Measurements from ENCODE around the gene SLC30A1. TPM values are rescaled to one million over a fixed set of nuclear protein-coding genes. Genes with fewer than 3 reads are reported as not detected.

The SLC30A1 gene
- total RNA-seq, 4 donors from 2014 or later: 5.8 to 44.7 (median 34.9) TPM

- Histone ChIP-seq H3K4me1 (no peaks in the 10 kb centered on the region), H3K9me3 (no peaks in the 10 kb centered on the region), H3K27me3 (no peaks in the 10 kb centered on the region), H3K36me3 (no peaks in the 10 kb centered on the region), H3K4me3 (no peak overlapping the region), H3K27ac (no peak overlapping the region)
- TF ChIP-seq CTCF (IDR thresholded peaks at IDR 0.05) (no peak), POLR2A (IDR thresholded peaks at IDR 0.05) (no peak)
- DNase-seq: peak in 1 of 3 donors; percentile 27
These were observed 44.6 kb upstream of the SLC30A1 start for GRCh38 chr1:211623515-211623914.

- DNase-seq: no peak
- no peak overlapping the region for H3K4me3 ChIP-seq
- no peaks in the 10 kb centered on the region for H3K9me3 ChIP-seq
- H3K36me3 ChIP-seq: no peaks in the 10 kb centered on the region
- no peak overlapping the region for H3K27ac ChIP-seq
- TF ChIP-seq POLR2A (IDR thresholded peaks at IDR 0.05): no peak
- TF ChIP-seq CTCF (IDR thresholded peaks at IDR 0.05): no peak
- H3K4me1 ChIP-seq: no peaks in the 10 kb centered on the region
- no peaks in the 10 kb centered on the region for H3K27me3 ChIP-seq
These were observed 42.7 kb upstream of the SLC30A1 start for GRCh38 chr1:211621447-211622198.

GRCh38 chr1:211620097-211620496, 41.1 kb upstream of the SLC30A1 start:
- Histone ChIP-seq H3K4me1 (no peaks in the 10 kb centered on the region), H3K27ac (no peak overlapping the region), H3K9me3 (no peaks in the 10 kb centered on the region), H3K4me3 (no peak overlapping the region), H3K36me3 (no peaks in the 10 kb centered on the region), H3K27me3 (no peaks in the 10 kb centered on the region)
- no peak for DNase-seq
- TF ChIP-seq POLR2A (IDR thresholded peaks at IDR 0.05): no peak
- no peak for TF ChIP-seq CTCF (IDR thresholded peaks at IDR 0.05)

GRCh38 chr1:211619033-211619996, 40.4 kb upstream of the SLC30A1 start:
- Histone ChIP-seq H3K4me1 (peaks cover 0 to 5% (median 0%) of the 10 kb centered on the region in 4 donors), H3K27me3 (no peaks in the 10 kb centered on the region), H3K9me3 (no peaks in the 10 kb centered on the region), H3K4me3 (no peak overlapping the region), H3K36me3 (no peaks in the 10 kb centered on the region), H3K27ac (no peak overlapping the region)
- no peak for TF ChIP-seq CTCF (IDR thresholded peaks at IDR 0.05)
- no peak for TF ChIP-seq POLR2A (IDR thresholded peaks at IDR 0.05)
- DNase-seq: no peak

GRCh38 chr1:211616965-211617297, 38.0 kb upstream of the SLC30A1 start:
- Histone ChIP-seq H3K9me3 (no peaks in the 10 kb centered on the region), H3K27ac (no peak overlapping the region), H3K4me1 (peaks cover 0 to 12% (median 0%) of the 10 kb centered on the region in 4 donors), H3K36me3 (no peaks in the 10 kb centered on the region), H3K27me3 (no peaks in the 10 kb centered on the region), H3K4me3 (no peak overlapping the region)
- no peak for DNase-seq
- no peak for TF ChIP-seq CTCF (IDR thresholded peaks at IDR 0.05)
- TF ChIP-seq POLR2A (IDR thresholded peaks at IDR 0.05): no peak

Data from Peyer's patch (tissue), 4 donors.